ENCODE results near the gene TMEM94.

Gene TMEM94

GRCh38 chr17:75502072-75502720 lies 45.8 kb downstream of the TMEM94 start:
- no peak for DNase-seq
- Histone ChIP-seq H3K4me3 (ENCODE audit: low read length) (no peak overlapping the region), H3K36me3 (replicated peaks; ENCODE audit: insufficient read depth, low read length) (no peaks in the 10 kb centered on the region), H3F3A (ENCODE audit: insufficient read depth, low read length) (no peaks in the 10 kb centered on the region), H3K27me3 (replicated peaks; ENCODE audit: insufficient read depth, low read length) (no peaks in the 10 kb centered on the region), H3K27ac (ENCODE audit: low read length) (no peak overlapping the region), H3K9me3 (replicated peaks; ENCODE audit: insufficient read depth, low read length) (no peaks in the 10 kb centered on the region), H3K9me2 (replicated peaks; ENCODE audit: insufficient read depth, low read length) (no peaks in the 10 kb centered on the region), H3K4me2 (ENCODE audit: low read depth, low read length) (no peak overlapping the region), H3K9ac (ENCODE audit: low read length) (no peak overlapping the region), H3K4me1 (ENCODE audit: low read length) (no peaks in the 10 kb centered on the region), H3K79me2 (ENCODE audit: low read length) (no peaks in the 10 kb centered on the region), H4K20me1 (ENCODE audit: insufficient read depth, low read length) (no peaks in the 10 kb centered on the region), H2AFZ (ENCODE audit: low read length) (no peak overlapping the region)
- TF ChIP-seq CTCF (IDR thresholded peaks at IDR 0.05; ENCODE audit: low read length) = no peak
- no peak for TF ChIP-seq EZH2phosphoT487 (IDR thresholded peaks at IDR 0.05; ENCODE audit: low read length)
- no peak for TF ChIP-seq EZH2 (optimal IDR thresholded peaks at IDR 0.05; ENCODE audit: low read depth, low read length)

GRCh38 chr17:75502721-75503329 lies 46.4 kb downstream of the TMEM94 start:
- H3K4me2 ChIP-seq (ENCODE audit: low read depth, low read length) = no peak overlapping the region
- no peak overlapping the region for H3K9ac ChIP-seq (ENCODE audit: low read length)
- H4K20me1 ChIP-seq (ENCODE audit: insufficient read depth, low read length) = no peaks in the 10 kb centered on the region
- no peaks in the 10 kb centered on the region for H3K79me2 ChIP-seq (ENCODE audit: low read length)
- H3K9me3 ChIP-seq (replicated peaks; ENCODE audit: insufficient read depth, low read length) = no peaks in the 10 kb centered on the region
- H2AFZ ChIP-seq (ENCODE audit: low read length) = no peak overlapping the region
- no peaks in the 10 kb centered on the region for H3K9me2 ChIP-seq (replicated peaks; ENCODE audit: insufficient read depth, low read length)
- no peak for TF ChIP-seq EZH2 (optimal IDR thresholded peaks at IDR 0.05; ENCODE audit: low read depth, low read length)
- TF ChIP-seq CTCF (IDR thresholded peaks at IDR 0.05; ENCODE audit: low read length) = no peak
- no peak for TF ChIP-seq EZH2phosphoT487 (IDR thresholded peaks at IDR 0.05; ENCODE audit: low read length)
- no peaks in the 10 kb centered on the region for H3K27me3 ChIP-seq (replicated peaks; ENCODE audit: insufficient read depth, low read length)
- H3K36me3 ChIP-seq (replicated peaks; ENCODE audit: insufficient read depth, low read length) = no peaks in the 10 kb centered on the region
- no peaks in the 10 kb centered on the region for H3K4me1 ChIP-seq (ENCODE audit: low read length)
- no peak overlapping the region for H3K27ac ChIP-seq (ENCODE audit: low read length)
- DNase-seq = no peak
- no peaks in the 10 kb centered on the region for H3F3A ChIP-seq (ENCODE audit: insufficient read depth, low read length)
- no peak overlapping the region for H3K4me3 ChIP-seq (ENCODE audit: low read length)

GRCh38 chr17:75503337-75503950 lies 47.0 kb downstream of the TMEM94 start:
- Histone ChIP-seq H4K20me1 (ENCODE audit: insufficient read depth, low read length) (no peaks in the 10 kb centered on the region), H3K4me1 (ENCODE audit: low read length) (no peaks in the 10 kb centered on the region), H3K4me3 (ENCODE audit: low read length) (no peak overlapping the region), H3K27ac (ENCODE audit: low read length) (no peak overlapping the region), H3K9me2 (replicated peaks; ENCODE audit: insufficient read depth, low read length) (no peaks in the 10 kb centered on the region), H3K79me2 (ENCODE audit: low read length) (no peaks in the 10 kb centered on the region), H3K36me3 (replicated peaks; ENCODE audit: insufficient read depth, low read length) (no peaks in the 10 kb centered on the region), H3K9ac (ENCODE audit: low read length) (no peak overlapping the region), H3F3A (ENCODE audit: insufficient read depth, low read length) (no peaks in the 10 kb centered on the region), H3K27me3 (replicated peaks; ENCODE audit: insufficient read depth, low read length) (no peaks in the 10 kb centered on the region), H2AFZ (ENCODE audit: low read length) (no peak overlapping the region), H3K4me2 (ENCODE audit: low read depth, low read length) (no peak overlapping the region), H3K9me3 (replicated peaks; ENCODE audit: insufficient read depth, low read length) (no peaks in the 10 kb centered on the region)
- TF ChIP-seq EZH2 (optimal IDR thresholded peaks at IDR 0.05; ENCODE audit: low read depth, low read length) = no peak
- no peak for TF ChIP-seq CTCF (IDR thresholded peaks at IDR 0.05; ENCODE audit: low read length)
- no peak for TF ChIP-seq EZH2phosphoT487 (IDR thresholded peaks at IDR 0.05; ENCODE audit: low read length)
- no peak for DNase-seq

All from MM.1S (cell line).